GM23248 (cell line): Measurements from ENCODE around the gene SH3TC1. TPM values are rescaled to one million over a fixed set of nuclear protein-coding genes. Genes with fewer than 3 reads are reported as not detected.

Experiments used
- DNase-seq: peaks from one replicate; pipeline ENCODE4 v3.0.0-alpha.2; 2015
- H2AFZ ChIP-seq: fragments of 200-600 bp; sonication (generic); 2 replicates; pipeline ENCODE4 v1.6.1; 2016; ENCODE audit warnings: antibody characterized with exemption
- H3F3A ChIP-seq: fragments of 200-600 bp; sonication (generic); 2 replicates; pipeline ENCODE4 v1.6.1; 2016; ENCODE audit warnings: mild to moderate bottlenecking, antibody characterized with exemption, mixed run types; ENCODE audit not compliant: insufficient read depth
- H3K27ac ChIP-seq: fragments of 200-600 bp; sonication (generic); 2 replicates; pipeline ENCODE4 v1.5.1; 2016; ENCODE audit warnings: mild to moderate bottlenecking
- H3K27me3 ChIP-seq: fragments of 200-600 bp; sonication (generic); replicated peaks from 2 replicates; pipeline ENCODE4 v1.6.1; 2016; ENCODE audit warnings: mild to moderate bottlenecking; ENCODE audit not compliant: insufficient read depth
- H3K36me3 ChIP-seq: fragments of 200-600 bp; sonication (generic); 2 replicates; pipeline ENCODE4 v1.6.1; 2016; ENCODE audit warnings: low read depth, mild to moderate bottlenecking
- H3K4me1 ChIP-seq: fragments of 200-600 bp; sonication (generic); 2 replicates; pipeline ENCODE4 v1.6.1; 2016; ENCODE audit warnings: mild to moderate bottlenecking; ENCODE audit not compliant: insufficient read depth
- H3K4me2 ChIP-seq: fragments of 200-600 bp; sonication (generic); one replicate; pipeline ENCODE4 v1.6.1; 2016; ENCODE audit warnings: mild to moderate bottlenecking; ENCODE audit not compliant: unreplicated experiment
- H3K4me3 ChIP-seq: fragments of 200-600 bp; sonication (generic); 2 replicates; pipeline ENCODE4 v1.5.1; 2016; ENCODE audit warnings: mild to moderate bottlenecking
- H3K79me2 ChIP-seq: fragments of 200-600 bp; sonication (generic); 2 replicates; pipeline ENCODE4 v1.6.1; 2016; ENCODE audit warnings: mild to moderate bottlenecking; ENCODE audit not compliant: insufficient read depth
- H3K9ac ChIP-seq: fragments of 200-600 bp; sonication (generic); 2 replicates; pipeline ENCODE4 v1.6.1; 2016; ENCODE audit warnings: mild to moderate bottlenecking
- H3K9me2 ChIP-seq: fragments of 200-600 bp; sonication (generic); 2 replicates; pipeline ENCODE4 v1.6.1; 2016; ENCODE audit warnings: mixed run types, mild to moderate bottlenecking, moderate library complexity; ENCODE audit not compliant: insufficient read depth
- H3K9me3 ChIP-seq: fragments of 200-600 bp; sonication (generic); one replicate; pipeline ENCODE4 v1.6.1; 2017; ENCODE audit warnings: low read depth
- H4K20me1 ChIP-seq: fragments of 200-600 bp; sonication (generic); 2 replicates; pipeline ENCODE4 v1.6.0; 2016; ENCODE audit not compliant: insufficient read depth
- EZH2 ChIP-seq: fragments of 200-600 bp; sonication (generic); IDR thresholded peaks from 2 replicates; pipeline ENCODE4 v1.6.1; 2018; ENCODE audit warnings: antibody characterized with exemption, mild to moderate bottlenecking; ENCODE audit not compliant: insufficient read depth, poor library complexity, severe bottlenecking
- EZH2phosphoT487 ChIP-seq: fragments of 200-600 bp; sonication (generic); IDR thresholded peaks from 2 replicates; pipeline ENCODE4 v1.6.1; 2018; ENCODE audit warnings: antibody characterized with exemption, moderate library complexity, mild to moderate bottlenecking, low read depth; ENCODE audit not compliant: insufficient read depth
- WGBS, 2 experiments: methylation state at CpG; one replicate each; pipeline ENCODE4 v1.1.6; 2015 to 2017; ENCODE audit warnings: low lambda C conversion rate in 2 of 2, low coverage in 1 of 2; ENCODE audit errors: missing lambda C conversion rate in 2 of 2; 5-methylcytosine and 5-hydroxymethylcytosine counted together
- in situ Hi-C: fragments of 300-500 bp; cut with MboI; formaldehyde crosslinking; loops from 2 replicates; pipeline ENCODE4 v1.15.0; 2020
- polyA plus RNA-seq: library from polyadenylated mRNA; unstranded; fragments of >200 nt; fragmentation: Nextera tagmentation; extraction: Ambion mirVana; gene quantifications from 2 replicates; pipeline ENCODE4 v1.2.1, GENCODE V29; 2016
- total RNA-seq: library from RNA; depleted of rRNA; stranded (reverse); fragments of >200 nt; shearing (Covaris generic); gene quantifications from 2 replicates; pipeline ENCODE4 v1.2.3, GENCODE V29; 2014

The SH3TC1 gene
- total and polyA plus RNA-seq, 2 experiments from 2014 or later, result 2.3 to 6.5 TPM

- Histone ChIP-seq H3K9me2 (no peaks in the 10 kb centered on the region), H3K36me3 (no peaks in the 10 kb centered on the region), H3K27me3 (no peaks in the 10 kb centered on the region), H3K9me3 (no peaks in the 10 kb centered on the region), H3K4me1 (peaks cover 9% of the 10 kb centered on the region), H3K79me2 (no peaks in the 10 kb centered on the region), H3K4me3 (no peak overlapping the region), H2AFZ (no peak overlapping the region), H4K20me1 (no peaks in the 10 kb centered on the region), H3K27ac (no peak overlapping the region), H3F3A (peaks cover 18% of the 10 kb centered on the region), H3K9ac (no peak overlapping the region), H3K4me2 (no peak overlapping the region)
- 92 to 95% methylated on average over 15 of the region's 15 CpGs for WGBS, 2 experiments
- TF ChIP-seq EZH2 (no peak), EZH2phosphoT487 (no peak)
- in situ Hi-C loops, result no loop called here
- no peak for DNase-seq
Measured at GRCh38 chr4:8222609-8223388, 23.7 kb downstream of the SH3TC1 start.

GRCh38 chr4:8224267-8224974 lies 25.3 kb downstream of the SH3TC1 start:
- Histone ChIP-seq H3K4me3 (no peak overlapping the region), H3K9me2 (no peaks in the 10 kb centered on the region), H3K9me3 (no peaks in the 10 kb centered on the region), H4K20me1 (no peaks in the 10 kb centered on the region), H3K79me2 (no peaks in the 10 kb centered on the region), H3K27me3 (no peaks in the 10 kb centered on the region), H3K9ac (no peak overlapping the region), H3F3A (peaks cover 18% of the 10 kb centered on the region), H3K27ac (no peak overlapping the region), H3K4me1 (peaks cover 16% of the 10 kb centered on the region), H3K4me2 (no peak overlapping the region), H3K36me3 (no peaks in the 10 kb centered on the region), H2AFZ (no peak overlapping the region)
- in situ Hi-C loops, result no loop called here
- TF ChIP-seq EZH2phosphoT487 (no peak), EZH2 (no peak)
- no peak for DNase-seq
- 87% methylated on average over 12 of the region's 12 CpGs for WGBS, 2 experiments

GRCh38 chr4:8224975-8225625 lies 26.0 kb downstream of the SH3TC1 start:
- H3F3A ChIP-seq, result peaks cover 18% of the 10 kb centered on the region
- in situ Hi-C loops, result loop anchor here (25.0 kb wide), 1 partner anchor 387 kb away; no protein-coding TSS in a partner anchor
- no peak overlapping the region for H3K9ac ChIP-seq
- no peak for TF ChIP-seq EZH2
- no peak for TF ChIP-seq EZH2phosphoT487
- H3K4me2 ChIP-seq, result no peak overlapping the region
- 85% methylated on average over 9 to 12 of the region's 12 CpGs for WGBS, 2 experiments
- no peaks in the 10 kb centered on the region for H3K36me3 ChIP-seq
- no peak overlapping the region for H3K4me3 ChIP-seq
- no peak overlapping the region for H3K27ac ChIP-seq
- H3K27me3 ChIP-seq, result no peaks in the 10 kb centered on the region
- no peaks in the 10 kb centered on the region for H3K9me2 ChIP-seq
- H2AFZ ChIP-seq, result no peak overlapping the region
- H3K4me1 ChIP-seq, result peaks cover 16% of the 10 kb centered on the region
- no peak for DNase-seq
- no peaks in the 10 kb centered on the region for H3K79me2 ChIP-seq
- no peaks in the 10 kb centered on the region for H3K9me3 ChIP-seq
- H4K20me1 ChIP-seq, result no peaks in the 10 kb centered on the region

- no peak overlapping the region for H3K27ac ChIP-seq
- 81 to 82% methylated on average over 10 of the region's 10 CpGs for WGBS, 2 experiments
- TF ChIP-seq EZH2 (no peak), EZH2phosphoT487 (no peak)
Measured at GRCh38 chr4:8225706-8226443, 26.8 kb downstream of the SH3TC1 start.

More at GRCh38 chr4:8225706-8226443, 26.8 kb downstream of the SH3TC1 start:
- no peak overlapping the region for H2AFZ ChIP-seq
- H4K20me1 ChIP-seq, result no peaks in the 10 kb centered on the region
- in situ Hi-C loops, result loop anchor here (25.0 kb wide), 1 partner anchor 386 kb away; no protein-coding TSS in a partner anchor
- no peak for DNase-seq
- H3K79me2 ChIP-seq, result no peaks in the 10 kb centered on the region
- H3K9me2 ChIP-seq, result no peaks in the 10 kb centered on the region
- H3K4me1 ChIP-seq, result peaks cover 16% of the 10 kb centered on the region
- no peak overlapping the region for H3K4me2 ChIP-seq
- H3K9me3 ChIP-seq, result no peaks in the 10 kb centered on the region
- H3F3A ChIP-seq, result peaks cover 18% of the 10 kb centered on the region
- no peaks in the 10 kb centered on the region for H3K36me3 ChIP-seq
- H3K27me3 ChIP-seq, result no peaks in the 10 kb centered on the region
- no peak overlapping the region for H3K4me3 ChIP-seq
- no peak overlapping the region for H3K9ac ChIP-seq
